ENCODE measurements around the gene KCNA10.
A peak's percentile ranks its signal among the peaks of the same experiment; 100 is the strongest.

DNA sequence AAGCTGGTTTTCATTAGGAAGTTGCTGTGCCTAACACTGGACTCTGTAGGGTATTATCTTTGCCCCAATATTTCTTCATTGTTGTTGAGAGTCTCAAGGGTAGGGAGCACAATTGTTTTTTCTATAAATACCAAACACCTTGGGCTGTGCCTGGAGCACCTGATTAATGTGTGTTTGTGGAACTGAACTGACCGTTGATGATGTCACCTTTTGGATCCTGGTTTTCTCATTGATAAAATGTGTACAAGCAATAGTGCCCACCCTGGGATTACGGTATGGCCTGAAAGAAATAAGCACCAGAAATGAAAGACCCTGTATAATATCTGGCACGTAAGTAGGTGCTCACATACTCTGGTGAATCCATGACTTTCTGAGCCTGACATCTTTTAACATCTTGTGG is 47.9 kb upstream of the KCNA10 start:
- peak; percentile 11; the same call in 1 of the 2 replicates for TF ChIP-seq CREB1 (IDR thresholded peaks at IDR 0.05)
- no peak for TF ChIP-seq CREB1 (CRISPR knock-in tag; IDR thresholded peaks at IDR 0.05)
- TF ChIP-seq ERF (CRISPR knock-in tag; IDR thresholded peaks at IDR 0.05): no peak
- no peak for TF ChIP-seq YY1 (IDR thresholded peaks at IDR 0.05; ENCODE audit: insufficient read depth, insufficient replicate concordance, low read depth, low read length)
- no peak for TF ChIP-seq ZMYM3 (CRISPR knock-in tag; IDR thresholded peaks at IDR 0.05)
- TF ChIP-seq EP300 (IDR thresholded peaks at IDR 0.05; ENCODE audit: low read depth in 2 of 2, low read length in 2 of 2): no peak
- no peak for TF ChIP-seq EP300 (CRISPR knock-in tag; IDR thresholded peaks at IDR 0.05; ENCODE audit: borderline replicate concordance)
- no peak for TF ChIP-seq ZNF274 (CRISPR knock-in tag; IDR thresholded peaks at IDR 0.05)
- no peak for TF ChIP-seq ARID3A (IDR thresholded peaks at IDR 0.05; ENCODE audit: low read depth, low read length)
- TF ChIP-seq SKI (IDR thresholded peaks at IDR 0.05; ENCODE audit: partially characterized antibody): no peak
- TF ChIP-seq CTCF (CRISPR knock-in tag; IDR thresholded peaks at IDR 0.05): no peak
- TF ChIP-seq POLR2A (IDR thresholded peaks at IDR 0.05; ENCODE audit: insufficient read depth in 1 of 2, low read depth in 2 of 2, low read length in 2 of 2): no peak
- TF ChIP-seq KAT2B (IDR thresholded peaks at IDR 0.05; ENCODE audit: borderline replicate concordance, low read depth, low read length): no peak
- TF ChIP-seq CBX5 (CRISPR knock-in tag; IDR thresholded peaks at IDR 0.05; ENCODE audit: borderline replicate concordance): no peak

All from HepG2 (cell line).